Measurements from ENCODE around the gene TPSG1.
"Not testable (repeated sequence)": the region's sequence is repeated elsewhere in the genome, so short reads cannot be mapped to it uniquely, and the experiment has no call there.

DNA sequence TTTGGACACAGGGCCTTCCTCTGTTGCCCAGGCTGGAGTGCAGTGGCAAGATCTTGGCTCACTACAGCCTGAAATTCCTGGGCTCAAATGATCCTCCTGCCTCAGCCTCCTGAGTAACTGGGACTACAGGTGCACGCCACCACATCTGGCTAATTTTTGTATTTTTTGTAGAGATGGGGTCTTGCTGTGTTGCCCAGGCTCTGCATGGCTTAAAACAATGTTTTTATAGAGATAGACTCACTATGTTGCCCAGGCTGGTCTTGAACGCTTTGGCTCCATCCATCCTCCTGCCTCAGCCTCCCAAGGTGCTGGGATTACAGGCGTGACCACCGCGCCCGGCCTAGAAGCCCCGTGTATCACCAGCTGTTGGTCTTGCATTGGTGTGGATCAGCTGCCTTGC is 44.4 kb upstream of the TPSG1 start:
- TF ChIP-seq, protein P1, sequence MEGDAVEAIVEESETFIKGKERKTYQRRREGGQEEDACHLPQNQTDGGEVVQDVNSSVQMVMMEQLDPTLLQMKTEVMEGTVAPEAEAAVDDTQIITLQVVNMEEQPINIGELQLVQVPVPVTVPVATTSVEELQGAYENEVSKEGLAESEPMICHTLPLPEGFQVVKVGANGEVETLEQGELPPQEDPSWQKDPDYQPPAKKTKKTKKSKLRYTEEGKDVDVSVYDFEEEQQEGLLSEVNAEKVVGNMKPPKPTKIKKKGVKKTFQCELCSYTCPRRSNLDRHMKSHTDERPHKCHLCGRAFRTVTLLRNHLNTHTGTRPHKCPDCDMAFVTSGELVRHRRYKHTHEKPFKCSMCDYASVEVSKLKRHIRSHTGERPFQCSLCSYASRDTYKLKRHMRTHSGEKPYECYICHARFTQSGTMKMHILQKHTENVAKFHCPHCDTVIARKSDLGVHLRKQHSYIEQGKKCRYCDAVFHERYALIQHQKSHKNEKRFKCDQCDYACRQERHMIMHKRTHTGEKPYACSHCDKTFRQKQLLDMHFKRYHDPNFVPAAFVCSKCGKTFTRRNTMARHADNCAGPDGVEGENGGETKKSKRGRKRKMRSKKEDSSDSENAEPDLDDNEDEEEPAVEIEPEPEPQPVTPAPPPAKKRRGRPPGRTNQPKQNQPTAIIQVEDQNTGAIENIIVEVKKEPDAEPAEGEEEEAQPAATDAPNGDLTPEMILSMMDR (IDR thresholded peaks at IDR 0.05): not testable (repeated sequence)
- TF ChIP-seq POLR2A (IDR thresholded peaks at IDR 0.05): not testable (repeated sequence)
